HUES6 (cell line): ENCODE data around the gene SLC6A4.

Source experiments
- H3K27ac ChIP-seq: 2 replicates; pipeline ENCODE4 v1.7.0; 2013; ENCODE audit warnings: low read depth, mild to moderate bottlenecking, low read length, inconsistent platforms
- H3K27me3 ChIP-seq: 2 replicates; pipeline ENCODE4 v1.6.1; 2013; ENCODE audit warnings: low read length; ENCODE audit not compliant: control insufficient read depth, insufficient read depth
- H3K36me3 ChIP-seq: 2 replicates; pipeline ENCODE4 v1.6.1; 2013; ENCODE audit warnings: low read length; ENCODE audit not compliant: control insufficient read depth, insufficient read depth
- H3K4me1 ChIP-seq: 2 replicates; pipeline ENCODE4 v1.6.1; 2013; ENCODE audit warnings: low read length; ENCODE audit not compliant: control insufficient read depth, insufficient read depth
- H3K4me3 ChIP-seq: 2 replicates; pipeline ENCODE4 v1.5.1; 2013; ENCODE audit warnings: low read depth, low read length
- H3K9ac ChIP-seq: one replicate; pipeline ENCODE4 v1.6.1; 2013; ENCODE audit warnings: mild to moderate bottlenecking, low read length
- H3K9me3 ChIP-seq: 2 replicates; pipeline ENCODE4 v1.6.1; 2013; ENCODE audit warnings: low read depth, low read length; ENCODE audit not compliant: control insufficient read depth, insufficient read depth

Gene SLC6A4

DNA sequence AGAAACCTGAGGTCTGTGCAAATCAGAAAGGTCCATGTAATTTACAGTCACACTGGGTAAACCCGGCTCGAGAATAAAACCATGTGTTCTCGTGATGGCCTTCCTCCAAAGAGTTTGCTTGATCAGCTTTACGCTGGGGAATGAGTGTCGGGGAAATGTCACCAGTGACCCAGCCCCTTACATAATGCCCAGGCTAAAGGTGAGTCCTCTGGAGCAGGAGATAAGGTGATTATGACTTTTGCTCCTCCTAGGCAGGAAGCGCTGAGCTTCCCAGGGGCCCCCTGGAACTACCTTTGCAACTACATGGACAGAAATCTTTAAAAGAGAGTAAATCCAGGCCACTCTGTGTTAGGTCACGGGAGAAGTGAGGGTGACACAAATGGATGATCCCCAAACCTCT, 15.7 kb downstream of the SLC6A4 start:
- H3K4me3 ChIP-seq: no peak overlapping the region
- H3K27me3 ChIP-seq: no peaks in the 10 kb centered on the region
- no peaks in the 10 kb centered on the region for H3K4me1 ChIP-seq
- no peak overlapping the region for H3K27ac ChIP-seq
- H3K9me3 ChIP-seq: no peaks in the 10 kb centered on the region
- no peaks in the 10 kb centered on the region for H3K36me3 ChIP-seq
- H3K9ac ChIP-seq: no peak overlapping the region

- H3K4me3 ChIP-seq: no peak overlapping the region
- H3K27ac ChIP-seq: no peak overlapping the region
- no peaks in the 10 kb centered on the region for H3K4me1 ChIP-seq
- H3K9ac ChIP-seq: no peak overlapping the region
- no peaks in the 10 kb centered on the region for H3K27me3 ChIP-seq
- no peaks in the 10 kb centered on the region for H3K9me3 ChIP-seq
- H3K36me3 ChIP-seq: no peaks in the 10 kb centered on the region
These were observed 16.2 kb downstream of the SLC6A4 start for GRCh38 chr17:30219315-30219714.

GRCh38 chr17:30218799-30219198, 16.7 kb downstream of the SLC6A4 start:
- H3K4me3 ChIP-seq: no peak overlapping the region
- no peaks in the 10 kb centered on the region for H3K9me3 ChIP-seq

GRCh38 chr17:30217746-30218245, 17.7 kb downstream of the SLC6A4 start:
- no peaks in the 10 kb centered on the region for H3K27me3 ChIP-seq
- H3K36me3 ChIP-seq: no peaks in the 10 kb centered on the region
- H3K9ac ChIP-seq: no peak overlapping the region
- H3K4me3 ChIP-seq: no peak overlapping the region
- H3K4me1 ChIP-seq: no peaks in the 10 kb centered on the region
- H3K27ac ChIP-seq: no peak overlapping the region
- no peaks in the 10 kb centered on the region for H3K9me3 ChIP-seq

More at GRCh38 chr17:30218799-30219198, 16.7 kb downstream of the SLC6A4 start:
- Histone ChIP-seq H3K27me3 (no peaks in the 10 kb centered on the region), H3K36me3 (no peaks in the 10 kb centered on the region), H3K4me1 (no peaks in the 10 kb centered on the region), H3K27ac (no peak overlapping the region), H3K9ac (no peak overlapping the region)

DNA sequence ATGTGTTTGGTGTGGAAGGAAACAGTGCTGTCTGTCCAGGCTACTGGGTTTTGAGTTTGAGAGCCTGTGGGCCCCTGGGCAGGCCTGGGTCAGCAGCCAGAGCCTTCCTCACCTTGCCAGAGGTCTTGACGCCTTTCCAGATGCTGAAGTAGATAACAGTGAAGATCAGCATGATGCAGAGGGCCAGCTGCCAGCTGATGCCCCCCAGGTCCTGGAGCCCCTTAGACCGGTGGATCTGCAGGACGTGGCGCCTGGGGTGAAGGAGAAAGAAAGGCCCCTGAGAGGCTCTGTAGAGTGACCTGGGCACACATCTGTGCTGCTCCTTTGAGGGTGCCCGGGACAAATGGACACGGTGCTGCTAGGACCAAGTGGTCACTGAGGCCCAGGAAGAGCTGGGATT, 18.4 kb downstream of the SLC6A4 start:
- Histone ChIP-seq H3K4me1 (no peaks in the 10 kb centered on the region), H3K9ac (no peak overlapping the region), H3K27me3 (no peaks in the 10 kb centered on the region), H3K9me3 (no peaks in the 10 kb centered on the region), H3K27ac (no peak overlapping the region), H3K36me3 (no peaks in the 10 kb centered on the region), H3K4me3 (no peak overlapping the region)

DNA sequence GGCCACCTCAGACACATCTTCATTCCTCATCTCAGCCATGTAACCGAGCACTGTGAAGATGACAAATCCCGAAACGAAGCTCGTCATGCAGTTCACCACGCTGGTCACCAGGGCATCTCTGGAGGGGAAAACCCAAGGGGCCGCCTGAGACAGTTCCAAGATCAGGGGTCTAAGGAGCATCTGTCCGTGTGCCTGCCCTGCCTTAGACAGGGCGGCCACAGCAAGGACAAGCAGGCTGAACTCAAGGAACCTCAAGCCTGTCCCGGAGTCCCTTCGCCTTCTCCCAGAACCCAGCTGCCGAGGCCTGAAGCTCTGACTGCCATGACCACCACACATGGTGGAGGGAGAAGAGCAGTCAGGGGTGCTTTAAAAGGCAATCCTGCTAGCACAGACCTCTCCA, 22.7 kb downstream of the SLC6A4 start:
- no peaks in the 10 kb centered on the region for H3K9me3 ChIP-seq
- no peaks in the 10 kb centered on the region for H3K36me3 ChIP-seq
- H3K27me3 ChIP-seq: no peaks in the 10 kb centered on the region
- H3K4me3 ChIP-seq: no peak overlapping the region
- H3K4me1 ChIP-seq: no peaks in the 10 kb centered on the region
- no peak overlapping the region for H3K27ac ChIP-seq
- no peak overlapping the region for H3K9ac ChIP-seq

DNA sequence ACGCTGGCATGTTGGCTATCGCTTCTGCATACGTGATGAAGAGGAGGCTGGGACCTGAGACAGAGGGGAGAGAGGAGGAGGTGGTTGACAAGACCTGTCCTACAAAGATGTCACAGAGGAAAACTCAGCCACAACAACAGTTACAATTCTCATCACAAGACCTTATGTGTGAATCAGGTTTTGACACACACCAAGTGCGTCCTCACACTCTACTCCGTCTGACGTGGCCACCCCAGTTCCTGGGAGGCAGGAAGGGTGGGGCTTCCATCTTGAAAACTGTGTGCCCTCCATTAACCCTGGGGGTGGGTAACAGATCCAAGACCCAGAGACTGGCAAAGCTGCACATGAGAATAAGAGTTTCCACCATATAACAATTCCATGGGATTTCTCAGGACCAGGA, 24.1 kb downstream of the SLC6A4 start:
- no peaks in the 10 kb centered on the region for H3K4me1 ChIP-seq
- H3K27me3 ChIP-seq: no peaks in the 10 kb centered on the region
- H3K36me3 ChIP-seq: no peaks in the 10 kb centered on the region
- no peak overlapping the region for H3K27ac ChIP-seq
- no peaks in the 10 kb centered on the region for H3K9me3 ChIP-seq
- H3K4me3 ChIP-seq: no peak overlapping the region
- no peak overlapping the region for H3K9ac ChIP-seq

GRCh38 chr17:30210901-30211300, 24.6 kb downstream of the SLC6A4 start:
- H3K4me3 ChIP-seq: no peak overlapping the region
- H3K27me3 ChIP-seq: no peaks in the 10 kb centered on the region
- H3K36me3 ChIP-seq: no peaks in the 10 kb centered on the region
- no peak overlapping the region for H3K9ac ChIP-seq
- no peak overlapping the region for H3K27ac ChIP-seq
- H3K9me3 ChIP-seq: no peaks in the 10 kb centered on the region
- H3K4me1 ChIP-seq: no peaks in the 10 kb centered on the region

- Histone ChIP-seq H3K4me3 (no peak overlapping the region), H3K27me3 (no peaks in the 10 kb centered on the region), H3K27ac (no peak overlapping the region), H3K9me3 (no peaks in the 10 kb centered on the region), H3K9ac (no peak overlapping the region), H3K4me1 (no peaks in the 10 kb centered on the region), H3K36me3 (no peaks in the 10 kb centered on the region)
These were observed 25.1 kb downstream of the SLC6A4 start for GRCh38 chr17:30210366-30210765.

- Histone ChIP-seq H3K27me3 (no peaks in the 10 kb centered on the region), H3K9me3 (no peaks in the 10 kb centered on the region), H3K36me3 (no peaks in the 10 kb centered on the region), H3K9ac (no peak overlapping the region), H3K4me3 (no peak overlapping the region), H3K4me1 (no peaks in the 10 kb centered on the region), H3K27ac (no peak overlapping the region)
These were observed 25.6 kb downstream of the SLC6A4 start for GRCh38 chr17:30209930-30210329.

DNA sequence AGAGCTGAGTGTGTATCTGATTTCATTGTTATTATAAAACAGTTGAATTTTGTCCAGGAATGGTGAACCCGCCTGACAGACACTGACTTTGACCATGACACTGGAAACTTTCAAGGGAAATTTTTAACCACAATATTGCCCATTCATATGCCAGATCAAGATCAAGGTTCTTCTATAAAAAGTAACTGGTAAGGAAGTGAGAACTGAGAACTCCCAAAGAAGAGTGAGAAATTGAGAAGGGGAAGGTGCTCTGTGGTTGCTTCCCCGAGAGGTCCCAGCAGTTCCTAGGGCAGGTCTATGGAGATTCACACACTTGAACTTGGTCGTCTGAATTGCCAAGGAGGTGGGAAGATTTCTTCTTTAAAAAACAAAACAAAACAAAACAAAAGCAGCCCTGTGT, 27.3 kb downstream of the SLC6A4 start:
- Histone ChIP-seq H3K4me1 (0 out of 2 replicates have a peak, but pooled peaks cover 6% of the 10 kb centered on the region), H3K9ac (no peak overlapping the region), H3K27ac (no peak overlapping the region), H3K4me3 (no peak overlapping the region), H3K27me3 (no peaks in the 10 kb centered on the region), H3K36me3 (no peaks in the 10 kb centered on the region), H3K9me3 (no peaks in the 10 kb centered on the region)

GRCh38 chr17:30207655-30208054, 27.8 kb downstream of the SLC6A4 start:
- Histone ChIP-seq H3K4me1 (0 out of 2 replicates have a peak, but pooled peaks cover 6% of the 10 kb centered on the region), H3K36me3 (no peaks in the 10 kb centered on the region), H3K9ac (no peak overlapping the region), H3K4me3 (no peak overlapping the region), H3K27me3 (no peaks in the 10 kb centered on the region), H3K27ac (no peak overlapping the region), H3K9me3 (no peaks in the 10 kb centered on the region)
